C4-2B (cell line): ENCODE results near the gene TSPAN3.

Experiments
- H3K27ac ChIP-seq: fragments of 450-650 bp; 2 replicates; pipeline ENCODE4 v1.5.1; 2017
- ZFX ChIP-seq: fragments of 450-650 bp; IDR thresholded peaks from 2 replicates; pipeline ENCODE4 v1.6.1; 2017
- TF ChIP-seq, protein P1 (sequence below): fragments of 450-650 bp; conservative IDR thresholded peaks from 2 replicates; pipeline ENCODE4 v1.5.1; 2017; ENCODE audit warnings: mild to moderate bottlenecking

The TSPAN3 gene

DNA sequence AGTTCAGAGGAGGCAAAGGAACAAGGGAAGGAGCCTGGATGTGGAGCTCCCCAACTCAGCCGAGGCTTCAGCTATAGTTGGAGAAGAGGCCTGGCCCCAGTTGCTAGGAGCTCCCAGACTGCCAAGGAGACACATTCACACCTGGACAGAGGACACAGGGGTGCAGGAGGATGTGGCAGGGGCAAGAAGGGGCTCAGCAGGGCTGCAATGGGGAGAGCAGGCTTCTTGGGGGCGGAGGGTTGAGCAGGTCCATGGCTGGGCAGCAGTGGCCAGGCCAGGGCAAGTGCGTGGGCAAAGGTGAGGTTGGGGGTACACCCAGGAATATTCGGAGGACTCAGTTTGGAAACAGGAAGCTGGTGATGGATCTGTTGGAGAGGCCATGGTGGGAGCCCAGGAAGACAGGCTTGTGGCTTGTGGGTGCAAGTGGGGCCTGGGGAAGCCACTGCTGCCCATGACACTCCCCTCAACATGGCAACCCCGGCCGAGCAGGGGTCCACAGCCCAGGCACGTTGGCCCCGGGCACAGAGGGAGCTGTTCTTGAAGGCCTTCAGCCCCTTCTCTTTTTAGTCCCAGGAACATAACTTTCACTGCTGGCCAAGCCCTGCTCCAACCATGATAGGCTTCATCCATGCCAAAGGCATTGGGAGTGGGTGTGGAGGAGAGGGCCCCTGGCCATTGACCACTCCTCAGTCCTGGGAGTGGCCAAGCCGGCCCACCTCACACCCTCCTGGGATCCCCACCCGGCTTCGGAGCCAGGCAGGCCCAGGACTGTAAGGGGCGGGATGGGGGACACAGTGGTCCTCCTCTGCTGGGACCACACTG is 33.3 kb downstream of the TSPAN3 start:
- TF ChIP-seq, protein P1, sequence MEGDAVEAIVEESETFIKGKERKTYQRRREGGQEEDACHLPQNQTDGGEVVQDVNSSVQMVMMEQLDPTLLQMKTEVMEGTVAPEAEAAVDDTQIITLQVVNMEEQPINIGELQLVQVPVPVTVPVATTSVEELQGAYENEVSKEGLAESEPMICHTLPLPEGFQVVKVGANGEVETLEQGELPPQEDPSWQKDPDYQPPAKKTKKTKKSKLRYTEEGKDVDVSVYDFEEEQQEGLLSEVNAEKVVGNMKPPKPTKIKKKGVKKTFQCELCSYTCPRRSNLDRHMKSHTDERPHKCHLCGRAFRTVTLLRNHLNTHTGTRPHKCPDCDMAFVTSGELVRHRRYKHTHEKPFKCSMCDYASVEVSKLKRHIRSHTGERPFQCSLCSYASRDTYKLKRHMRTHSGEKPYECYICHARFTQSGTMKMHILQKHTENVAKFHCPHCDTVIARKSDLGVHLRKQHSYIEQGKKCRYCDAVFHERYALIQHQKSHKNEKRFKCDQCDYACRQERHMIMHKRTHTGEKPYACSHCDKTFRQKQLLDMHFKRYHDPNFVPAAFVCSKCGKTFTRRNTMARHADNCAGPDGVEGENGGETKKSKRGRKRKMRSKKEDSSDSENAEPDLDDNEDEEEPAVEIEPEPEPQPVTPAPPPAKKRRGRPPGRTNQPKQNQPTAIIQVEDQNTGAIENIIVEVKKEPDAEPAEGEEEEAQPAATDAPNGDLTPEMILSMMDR, result no peak
- no peak for TF ChIP-seq ZFX
- H3K27ac ChIP-seq, result no peak overlapping the region

DNA sequence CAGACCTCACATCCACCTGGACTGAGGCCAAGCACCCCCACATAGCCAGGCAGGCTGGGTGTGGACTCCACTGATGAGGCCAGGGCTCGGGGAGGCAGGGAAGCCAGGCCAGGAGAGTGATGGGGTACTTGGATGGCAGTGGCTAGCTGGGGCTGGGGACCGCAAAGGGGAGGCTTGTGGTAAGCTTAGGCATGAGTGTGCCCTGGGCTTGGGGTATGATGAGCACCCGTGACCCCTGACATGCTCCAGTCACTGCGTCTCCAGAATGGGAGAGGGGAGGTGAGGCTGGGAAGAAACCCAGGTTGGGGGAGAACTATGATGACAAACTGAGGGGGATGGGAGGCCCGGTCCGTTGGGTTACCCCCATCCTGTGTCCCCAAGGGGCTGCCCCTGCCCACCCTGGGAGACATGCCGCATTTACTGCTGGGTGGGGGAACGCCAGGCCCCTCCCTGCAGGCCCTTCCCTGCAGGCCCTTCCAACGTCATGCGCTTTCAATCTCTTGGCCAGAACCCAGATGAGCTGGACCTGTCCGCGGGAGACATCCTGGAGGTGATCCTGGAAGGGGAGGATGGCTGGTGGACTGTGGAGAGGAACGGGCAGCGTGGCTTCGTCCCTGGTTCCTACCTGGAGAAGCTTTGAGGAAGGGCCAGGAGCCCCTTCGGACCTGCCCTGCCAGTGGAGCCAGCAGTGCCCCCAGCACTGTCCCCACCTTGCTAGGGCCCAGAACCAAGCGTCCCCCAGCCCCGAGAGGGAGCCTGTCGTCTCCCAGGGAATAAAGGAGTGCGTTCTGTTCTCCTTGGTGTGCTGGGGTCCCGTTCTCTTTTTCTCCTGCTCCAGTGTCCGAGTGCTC is 34.1 kb downstream of the TSPAN3 start:
- no peak for TF ChIP-seq ZFX
- TF ChIP-seq, protein P1, result no peak
- H3K27ac ChIP-seq, result no peak overlapping the region

DNA sequence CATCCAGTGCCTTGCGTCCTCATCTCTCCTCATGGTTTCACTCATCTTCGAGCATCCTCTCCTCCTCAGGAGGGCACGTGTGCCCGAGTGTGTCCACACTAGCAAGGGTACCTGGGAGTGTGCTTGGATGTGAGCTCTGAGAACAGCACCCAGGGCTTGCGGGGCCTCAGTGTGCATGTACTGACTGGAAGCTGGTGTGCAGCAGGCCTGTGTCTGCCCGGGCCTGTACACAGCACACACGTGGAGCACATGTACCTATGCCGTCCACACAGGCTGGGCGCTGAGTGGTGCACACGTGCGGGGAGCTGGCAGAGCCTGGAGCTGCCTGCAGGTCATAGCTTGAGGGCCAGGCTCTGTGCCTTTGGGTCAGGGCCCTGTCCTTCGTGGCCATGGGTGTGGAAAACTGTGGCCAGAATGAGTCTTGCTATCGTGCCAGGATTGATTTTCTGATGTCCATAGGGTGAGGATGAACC is 34.9 kb downstream of the TSPAN3 start:
- no peak overlapping the region for H3K27ac ChIP-seq
- TF ChIP-seq, protein P1, result no peak
- TF ChIP-seq ZFX, result no peak

DNA sequence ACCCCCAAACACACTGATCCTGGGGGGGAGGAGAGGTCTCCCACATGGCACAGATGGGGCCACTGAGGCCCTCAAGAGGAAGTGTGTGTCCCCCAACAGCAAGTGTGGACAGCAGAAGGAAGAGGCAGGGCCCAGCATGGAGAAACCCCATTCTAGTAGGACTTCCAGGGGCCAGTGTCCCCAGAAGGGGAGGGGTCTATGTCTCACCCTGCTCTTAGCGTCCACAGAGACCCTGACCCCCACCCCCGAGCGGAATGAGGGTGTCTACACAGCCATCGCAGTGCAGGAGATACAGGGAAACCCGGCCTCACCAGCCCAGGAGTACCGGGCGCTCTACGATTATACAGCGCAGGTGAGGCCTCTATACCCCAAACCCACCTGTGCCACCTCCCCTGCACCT is 35.3 kb downstream of the TSPAN3 start:
- TF ChIP-seq, protein P1, result no peak
- no peak for TF ChIP-seq ZFX

DNA sequence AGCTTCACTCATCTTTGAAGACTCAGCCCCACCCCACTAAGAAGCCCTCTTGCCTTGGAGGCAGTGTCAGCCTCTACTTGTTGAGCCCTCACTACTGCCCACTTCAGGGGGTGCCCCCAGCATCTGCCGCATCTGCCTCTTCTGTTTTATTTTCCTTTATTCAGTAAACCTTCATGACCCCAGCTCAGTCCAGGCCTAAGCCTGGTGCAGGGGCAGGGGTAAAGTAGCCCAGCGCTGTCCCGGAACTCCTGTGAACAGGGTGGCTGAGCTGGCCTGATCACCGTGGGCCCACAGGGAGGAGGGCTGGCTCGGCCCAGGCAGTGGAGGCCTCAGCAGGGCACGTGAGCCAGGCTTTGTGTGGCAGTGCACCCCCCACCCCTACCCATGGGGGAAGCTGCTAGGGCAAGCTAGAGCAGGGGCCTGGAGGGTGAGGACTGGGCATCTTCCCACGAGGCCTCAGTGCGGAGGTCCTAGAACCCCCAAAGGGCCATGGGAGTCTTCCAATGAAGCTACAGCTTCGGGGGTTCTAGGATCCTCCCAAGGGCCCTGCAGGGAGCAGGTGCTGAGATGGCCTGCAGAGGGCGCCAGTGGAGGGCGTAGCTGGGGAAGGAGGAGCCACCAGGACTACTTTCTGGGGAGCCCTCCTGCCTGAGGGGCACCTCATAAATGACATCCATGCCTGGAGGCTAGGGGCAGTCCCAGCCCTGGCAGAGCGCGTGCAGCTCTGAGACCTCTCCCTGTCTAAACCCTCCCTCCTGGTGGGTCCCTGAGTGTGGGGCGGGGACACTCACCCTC is 36.0 kb downstream of the TSPAN3 start:
- TF ChIP-seq ZFX, result no peak
- TF ChIP-seq, protein P1, result peak; percentile 81
- H3K27ac ChIP-seq, result no peak overlapping the region

More for the DNA sequence above, 35.3 kb downstream of the TSPAN3 start:
- H3K27ac ChIP-seq, result no peak overlapping the region

DNA sequence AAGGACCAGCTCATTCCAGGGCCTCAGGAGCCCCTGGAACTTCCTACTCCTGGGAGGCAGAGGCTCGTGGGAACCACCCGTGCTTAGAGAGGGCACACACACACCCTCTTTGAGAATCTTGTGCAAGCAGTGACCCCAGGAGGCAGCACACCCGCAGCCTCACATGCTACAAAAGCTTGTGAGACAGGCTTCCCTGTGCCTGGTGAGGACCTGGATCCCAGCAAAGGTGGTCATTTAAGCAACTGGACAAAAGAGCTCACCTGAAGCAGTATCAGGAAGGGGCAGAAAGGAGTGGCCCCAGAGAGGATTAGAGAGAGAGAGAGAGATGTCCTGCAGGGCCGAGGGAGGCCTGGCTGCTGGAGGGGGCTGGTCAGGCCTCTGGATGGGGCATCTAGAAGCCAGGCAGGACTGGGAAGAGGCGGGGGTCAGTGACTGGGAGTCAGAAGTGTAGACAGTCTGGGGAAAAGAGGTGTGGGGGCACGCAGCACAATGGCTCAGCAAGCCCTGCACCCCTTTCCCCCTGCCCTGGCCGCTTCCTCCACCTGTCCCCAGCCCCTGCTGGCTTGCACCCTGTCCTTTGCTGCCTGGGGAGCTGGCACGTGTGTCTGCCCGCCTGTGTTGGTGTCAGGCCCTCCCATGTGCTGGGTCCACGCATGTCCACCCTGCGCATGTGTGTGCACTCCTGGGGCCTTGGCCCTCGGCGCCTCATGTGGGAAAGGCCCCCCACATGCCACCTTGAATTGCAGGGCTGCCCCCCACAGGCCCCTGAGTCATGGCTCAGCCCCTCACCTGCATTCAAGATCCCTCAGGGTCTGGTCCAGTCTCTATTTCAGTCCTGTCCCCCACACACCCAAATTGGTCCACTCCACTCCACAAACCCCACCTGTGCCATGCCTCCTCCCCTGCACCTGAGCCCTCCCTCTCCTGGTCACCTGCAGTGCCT is 36.9 kb downstream of the TSPAN3 start:
- no peak for TF ChIP-seq ZFX
- TF ChIP-seq, protein P1, result no peak
- H3K27ac ChIP-seq, result no peak overlapping the region
